NT2/D1 (cell line): ENCODE results near the gene SFTPB.
"Not testable (repeated sequence)": the region's sequence is repeated elsewhere in the genome, so short reads cannot be mapped to it uniquely, and the experiment has no call there.

Experiments used
- DNase-seq: peaks from one replicate; pipeline ENCODE4 v3.0.0-alpha.2; 2011; ENCODE audit warnings: low read depth, low spot score
- H3K27me3 ChIP-seq: 2 replicates; pipeline ENCODE4 v1.6.0; 2011; ENCODE audit warnings: mild to moderate bottlenecking; ENCODE audit not compliant: insufficient read length, insufficient read depth
- H3K36me3 ChIP-seq: 2 replicates; pipeline ENCODE4 v1.6.1; 2011; ENCODE audit warnings: mild to moderate bottlenecking, low read length, mixed read lengths; ENCODE audit not compliant: insufficient read depth, insufficient read length
- H3K4me1 ChIP-seq: 2 replicates; pipeline ENCODE4 v1.5.1; 2011; ENCODE audit not compliant: insufficient read depth, insufficient read length
- H3K4me3 ChIP-seq: 2 replicates; pipeline ENCODE4 v1.5.1; 2011; ENCODE audit warnings: low read depth; ENCODE audit not compliant: insufficient read length
- H3K9ac ChIP-seq: 2 replicates; pipeline ENCODE4 v1.6.0; 2011; ENCODE audit warnings: low read depth; ENCODE audit not compliant: insufficient read length
- H3K9me3 ChIP-seq: 2 replicates; pipeline ENCODE4 v1.5.1; 2011; ENCODE audit warnings: mild to moderate bottlenecking, low read length; ENCODE audit not compliant: insufficient read depth
- SUZ12 ChIP-seq: IDR thresholded peaks from 2 replicates; pipeline ENCODE4 v1.6.1; 2011; ENCODE audit not compliant: insufficient read length, insufficient read depth; ENCODE audit errors: extremely low read depth
- YY1 ChIP-seq: IDR thresholded peaks from 2 replicates; pipeline ENCODE4 v1.6.1; 2011; ENCODE audit not compliant: insufficient read length, insufficient read depth
- ZNF274 ChIP-seq: IDR thresholded peaks from 2 replicates; pipeline ENCODE4 v1.6.1; 2011; ENCODE audit warnings: mild to moderate bottlenecking, low read depth, low read length

SFTPB gene

GRCh38 chr2:85673716-85674375 is 5.8 kb upstream of the SFTPB start:
- Histone ChIP-seq H3K4me1 (peaks cover 3% of the 10 kb centered on the region), H3K27me3 (no peaks in the 10 kb centered on the region), H3K4me3 (no peak overlapping the region), H3K9ac (no peak overlapping the region), H3K36me3 (no peaks in the 10 kb centered on the region), H3K9me3 (no peaks in the 10 kb centered on the region)
- DNase-seq: no peak
- TF ChIP-seq SUZ12: no peak
- no peak for TF ChIP-seq YY1
- TF ChIP-seq ZNF274: no peak

GRCh38 chr2:85672456-85672855 is 4.5 kb upstream of the SFTPB start:
- no peak for TF ChIP-seq YY1
- TF ChIP-seq SUZ12: no peak
- TF ChIP-seq ZNF274: no peak

DNA sequence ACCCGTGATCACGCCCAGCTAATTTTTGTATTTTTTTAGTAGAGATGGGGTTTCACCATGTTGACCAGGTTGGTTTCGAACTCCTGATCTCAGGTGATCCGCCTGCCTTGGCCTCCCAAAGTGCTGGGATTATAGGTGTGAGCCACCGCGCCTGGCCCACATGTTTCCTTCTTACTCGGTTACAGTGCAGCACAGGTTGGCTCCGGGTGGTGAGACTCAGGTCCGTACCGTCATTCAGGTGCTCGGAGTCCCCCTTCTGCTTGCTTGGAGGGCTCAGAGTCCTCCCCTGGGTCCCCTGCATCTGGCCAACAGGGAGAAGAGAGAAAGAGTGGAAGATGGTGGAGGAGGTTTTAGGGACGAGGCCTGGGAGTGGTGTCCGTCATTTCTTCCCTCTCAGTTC is 2.4 kb upstream of the SFTPB start:
- H3K9me3 ChIP-seq, H3K36me3 ChIP-seq, H3K4me1 ChIP-seq, H3K4me3 ChIP-seq, DNase-seq, H3K9ac ChIP-seq, H3K27me3 ChIP-seq: not testable (repeated sequence)

More at GRCh38 chr2:85672456-85672855, 4.5 kb upstream of the SFTPB start:
- Histone ChIP-seq H3K4me1 (peaks cover 3% of the 10 kb centered on the region), H3K4me3 (no peak overlapping the region), H3K9ac (no peak overlapping the region), H3K36me3 (no peaks in the 10 kb centered on the region), H3K9me3 (no peaks in the 10 kb centered on the region), H3K27me3 (no peaks in the 10 kb centered on the region)
- no peak for DNase-seq

GRCh38 chr2:85669549-85669948 is 1.6 kb upstream of the SFTPB start:
- no peaks in the 10 kb centered on the region for H3K9me3 ChIP-seq
- H3K4me1 ChIP-seq: peaks cover 6% of the 10 kb centered on the region
- H3K9ac ChIP-seq: no peak overlapping the region
- no peaks in the 10 kb centered on the region for H3K36me3 ChIP-seq
- no peak for DNase-seq
- TF ChIP-seq SUZ12 (no peak), ZNF274 (no peak), YY1 (no peak)
- H3K4me3 ChIP-seq: no peak overlapping the region
- H3K27me3 ChIP-seq: no peaks in the 10 kb centered on the region

GRCh38 chr2:85668857-85669142 is 801 bp upstream of the SFTPB start:
- no peak for DNase-seq
- H3K4me3 ChIP-seq: no peak overlapping the region
- H3K9ac ChIP-seq: no peak overlapping the region
- H3K27me3 ChIP-seq: no peaks in the 10 kb centered on the region
- H3K9me3 ChIP-seq: no peaks in the 10 kb centered on the region
- no peaks in the 10 kb centered on the region for H3K36me3 ChIP-seq
- H3K4me1 ChIP-seq: peaks cover 6% of the 10 kb centered on the region
- no peak for TF ChIP-seq ZNF274
- TF ChIP-seq SUZ12: no peak
- no peak for TF ChIP-seq YY1

- H3K36me3 ChIP-seq: no peaks in the 10 kb centered on the region
- H3K9ac ChIP-seq: no peak overlapping the region
- no peaks in the 10 kb centered on the region for H3K27me3 ChIP-seq
- no peak for TF ChIP-seq SUZ12
- TF ChIP-seq ZNF274: no peak
- TF ChIP-seq YY1: no peak
- no peak for DNase-seq
- H3K9me3 ChIP-seq: no peaks in the 10 kb centered on the region
- H3K4me3 ChIP-seq: no peak overlapping the region
- H3K4me1 ChIP-seq: peaks cover 4% of the 10 kb centered on the region
These were observed 414 bp downstream of the SFTPB start for GRCh38 chr2:85667561-85668008.

DNA sequence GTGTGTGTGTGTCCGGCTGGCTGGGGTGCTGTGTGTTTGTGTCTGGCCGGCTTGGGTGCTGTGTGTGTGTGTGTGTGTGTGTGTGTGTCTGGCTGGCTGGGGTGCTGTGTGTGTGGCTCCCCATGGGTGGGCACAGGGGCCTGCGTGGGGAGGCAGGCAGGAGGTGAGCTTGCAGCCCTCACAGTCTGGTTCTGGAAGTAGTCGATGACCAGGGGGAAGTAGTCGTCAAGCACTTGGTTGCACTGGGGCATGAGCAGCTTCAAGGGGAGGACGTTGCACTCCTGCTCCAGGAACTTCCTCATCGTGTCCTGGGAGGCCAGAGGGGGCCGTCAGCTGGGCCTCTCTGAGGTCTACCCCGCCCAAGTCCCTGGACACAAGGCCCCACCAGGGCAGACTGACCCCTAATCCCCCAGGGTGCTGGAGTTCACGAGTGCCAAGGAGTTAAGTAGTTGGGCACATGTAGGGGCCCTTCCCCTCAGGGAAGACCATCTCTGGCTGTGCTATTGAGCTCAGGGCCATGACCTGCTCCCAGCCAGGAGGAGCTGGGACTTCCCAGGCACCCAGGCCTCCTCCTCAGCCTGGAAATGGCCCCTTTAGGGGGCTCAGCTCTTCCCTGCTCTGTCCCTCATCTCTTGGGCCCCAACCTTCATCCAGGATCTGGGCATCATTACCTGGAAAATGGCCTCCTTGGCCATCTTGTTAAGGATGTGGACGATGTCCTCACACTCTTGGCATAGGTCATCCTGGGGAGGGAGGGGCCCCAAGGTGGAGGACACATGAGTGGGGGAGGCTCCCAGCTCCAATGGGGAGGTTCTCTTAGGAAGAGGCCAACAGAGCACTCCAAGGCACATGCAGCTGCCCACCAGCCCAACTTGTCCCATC is 1.3 kb downstream of the SFTPB start:
- no peaks in the 10 kb centered on the region for H3K27me3 ChIP-seq
- no peak overlapping the region for H3K9ac ChIP-seq
- DNase-seq: no peak
- no peak overlapping the region for H3K4me3 ChIP-seq
- no peak for TF ChIP-seq ZNF274
- TF ChIP-seq YY1: no peak
- TF ChIP-seq SUZ12: no peak
- H3K9me3 ChIP-seq: no peaks in the 10 kb centered on the region
- no peaks in the 10 kb centered on the region for H3K36me3 ChIP-seq
- H3K4me1 ChIP-seq: peaks cover 4% of the 10 kb centered on the region
